HL-60 (cell line): Measurements from ENCODE around the gene AMDHD1.

Experiments
- DNase-seq, 2 experiments: peaks; one replicate each; pipeline ENCODE4 v3.0.0-alpha.2; 2010 to 2020; ENCODE audit warnings: low read depth in 1 of 2, low spot score in 1 of 2
- H3K27ac ChIP-seq: fragments of 250-450 bp; sonication (Bioruptor Pico); replicated peaks from 2 replicates; pipeline ENCODE4 v1.5.1; 2020; ENCODE audit warnings: mild to moderate bottlenecking, moderate library complexity
- H3K27me3 ChIP-seq: fragments of 250-450 bp; sonication (Bioruptor Pico); 2 replicates; pipeline ENCODE4 v1.5.1; 2021; ENCODE audit warnings: mild to moderate bottlenecking, moderate library complexity; ENCODE audit not compliant: insufficient read depth, poor library complexity, severe bottlenecking
- H3K4me3 ChIP-seq: replicated peaks from 2 replicates; pipeline ENCODE4 v1.5.1; 2011; ENCODE audit warnings: mild to moderate bottlenecking, control low read depth, low read length; ENCODE audit not compliant: insufficient read depth
- GABPA ChIP-seq: IDR thresholded peaks from 2 replicates; pipeline ENCODE4 v1.6.1; 2012; ENCODE audit warnings: low read depth
- POLR2AphosphoS5 ChIP-seq: IDR thresholded peaks from 2 replicates; pipeline ENCODE4 v1.6.1; 2012; ENCODE audit warnings: low read depth
- REST ChIP-seq: IDR thresholded peaks from 2 replicates; pipeline ENCODE4 v1.6.1; 2012; ENCODE audit warnings: low read depth; ENCODE audit not compliant: insufficient replicate concordance
- SPI1 ChIP-seq: IDR thresholded peaks from 2 replicates; pipeline ENCODE4 v1.6.1; 2012; ENCODE audit warnings: low read depth, mild to moderate bottlenecking, borderline replicate concordance
- TF ChIP-seq, protein P1 (sequence below): IDR thresholded peaks from one replicate; pipeline ENCODE4 v1.5.1; 2011; ENCODE audit warnings: low read length, control low read depth, inconsistent platforms; ENCODE audit not compliant: insufficient read depth

The AMDHD1 gene

DNA sequence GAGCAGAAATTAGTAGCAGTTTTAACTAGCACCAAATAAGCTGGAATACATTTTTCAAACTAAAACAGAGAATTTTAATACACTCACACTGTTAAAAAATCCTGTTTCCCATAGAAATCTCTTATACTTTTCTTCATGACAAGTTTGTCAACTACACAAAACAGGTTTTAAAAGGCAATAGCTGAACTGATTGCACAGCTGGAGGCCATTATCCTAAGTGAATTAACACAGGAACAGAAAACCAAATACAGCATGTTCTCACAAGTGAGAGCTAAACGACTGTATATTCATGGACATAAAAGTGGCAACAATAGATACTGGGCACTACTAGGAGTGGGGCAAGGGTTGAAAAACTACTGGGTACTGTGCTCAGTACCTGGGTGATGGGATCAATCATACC lies 64.6 kb downstream of the AMDHD1 start:
- H3K27ac ChIP-seq: no peak overlapping the region
- H3K27me3 ChIP-seq: no peaks in the 10 kb centered on the region
- TF ChIP-seq SPI1 (no peak), POLR2AphosphoS5 (no peak), REST (no peak), GABPA (no peak)
- TF ChIP-seq, protein P1, sequence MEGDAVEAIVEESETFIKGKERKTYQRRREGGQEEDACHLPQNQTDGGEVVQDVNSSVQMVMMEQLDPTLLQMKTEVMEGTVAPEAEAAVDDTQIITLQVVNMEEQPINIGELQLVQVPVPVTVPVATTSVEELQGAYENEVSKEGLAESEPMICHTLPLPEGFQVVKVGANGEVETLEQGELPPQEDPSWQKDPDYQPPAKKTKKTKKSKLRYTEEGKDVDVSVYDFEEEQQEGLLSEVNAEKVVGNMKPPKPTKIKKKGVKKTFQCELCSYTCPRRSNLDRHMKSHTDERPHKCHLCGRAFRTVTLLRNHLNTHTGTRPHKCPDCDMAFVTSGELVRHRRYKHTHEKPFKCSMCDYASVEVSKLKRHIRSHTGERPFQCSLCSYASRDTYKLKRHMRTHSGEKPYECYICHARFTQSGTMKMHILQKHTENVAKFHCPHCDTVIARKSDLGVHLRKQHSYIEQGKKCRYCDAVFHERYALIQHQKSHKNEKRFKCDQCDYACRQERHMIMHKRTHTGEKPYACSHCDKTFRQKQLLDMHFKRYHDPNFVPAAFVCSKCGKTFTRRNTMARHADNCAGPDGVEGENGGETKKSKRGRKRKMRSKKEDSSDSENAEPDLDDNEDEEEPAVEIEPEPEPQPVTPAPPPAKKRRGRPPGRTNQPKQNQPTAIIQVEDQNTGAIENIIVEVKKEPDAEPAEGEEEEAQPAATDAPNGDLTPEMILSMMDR: no peak
- H3K4me3 ChIP-seq: no peak overlapping the region
- no peak for DNase-seq

- H3K4me3 ChIP-seq: no peak overlapping the region
- H3K27ac ChIP-seq: no peak overlapping the region
- TF ChIP-seq REST (no peak), POLR2AphosphoS5 (no peak), SPI1 (no peak), GABPA (no peak)
- TF ChIP-seq, protein P1: no peak
- H3K27me3 ChIP-seq: no peaks in the 10 kb centered on the region
- no peak for DNase-seq
These were observed 71.9 kb downstream of the AMDHD1 start for GRCh38 chr12:96014943-96015599.

DNA sequence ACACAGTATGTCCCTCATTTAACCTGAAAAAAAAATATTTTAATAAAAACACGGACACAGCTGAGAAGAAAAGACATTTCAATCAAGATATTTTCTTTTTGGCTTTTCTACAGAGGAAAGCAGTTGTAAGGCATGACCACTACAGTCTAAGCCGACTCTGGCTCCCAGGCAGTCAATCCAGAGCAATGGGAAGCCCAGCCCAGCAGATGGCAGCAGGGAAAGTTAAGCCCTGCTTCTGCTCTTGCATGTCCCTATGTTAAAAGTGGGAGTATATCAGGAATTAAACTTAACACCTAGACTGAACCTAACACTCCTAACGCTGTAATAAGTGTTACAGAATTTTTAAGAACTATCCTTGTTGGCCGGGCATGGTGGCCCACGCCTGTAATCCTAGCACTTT lies 72.5 kb downstream of the AMDHD1 start:
- DNase-seq: no peak
- TF ChIP-seq, protein P1: no peak
- no peak for TF ChIP-seq SPI1
- TF ChIP-seq REST: no peak
- no peak for TF ChIP-seq POLR2AphosphoS5
- Histone ChIP-seq H3K27ac (no peak overlapping the region), H3K27me3 (no peaks in the 10 kb centered on the region), H3K4me3 (no peak overlapping the region)
